AG04449 (cell line): ENCODE measurements around the gene CDYL.

Experiments used
- CTCF ChIA-PET: fragments of 350-600 bp; formaldehyde crosslinking; extraction: SDS; loops from one replicate; lab custom pipeline; 2021; ENCODE audit warnings: antibody characterized with exemption; lab: Yijun Ruan, JAX
- POLR2A ChIA-PET: fragments of 400-600, 350-600 bp; formaldehyde crosslinking; extraction: SDS; loops from one replicate; lab custom pipeline; 2020; ENCODE audit warnings: antibody characterized with exemption, inconsistent platforms; lab: Yijun Ruan, JAX
- DNase-seq: peaks from one replicate; pipeline ENCODE4 v3.0.0-alpha.2; 2010; ENCODE audit warnings: low read depth, low spot score
- H3K4me3 ChIP-seq: 2 replicates; pipeline ENCODE4 v1.5.1; 2011; ENCODE audit warnings: low read depth, mild to moderate bottlenecking, control low read depth, low read length
- TF ChIP-seq, protein P1 (sequence below): IDR thresholded peaks from one replicate; pipeline ENCODE4 v1.5.1; 2011; ENCODE audit warnings: mild to moderate bottlenecking, moderate library complexity, low read length, control low read depth, inconsistent platforms; ENCODE audit not compliant: insufficient read depth; ENCODE audit errors: missing control alignments

The CDYL gene

DNA sequence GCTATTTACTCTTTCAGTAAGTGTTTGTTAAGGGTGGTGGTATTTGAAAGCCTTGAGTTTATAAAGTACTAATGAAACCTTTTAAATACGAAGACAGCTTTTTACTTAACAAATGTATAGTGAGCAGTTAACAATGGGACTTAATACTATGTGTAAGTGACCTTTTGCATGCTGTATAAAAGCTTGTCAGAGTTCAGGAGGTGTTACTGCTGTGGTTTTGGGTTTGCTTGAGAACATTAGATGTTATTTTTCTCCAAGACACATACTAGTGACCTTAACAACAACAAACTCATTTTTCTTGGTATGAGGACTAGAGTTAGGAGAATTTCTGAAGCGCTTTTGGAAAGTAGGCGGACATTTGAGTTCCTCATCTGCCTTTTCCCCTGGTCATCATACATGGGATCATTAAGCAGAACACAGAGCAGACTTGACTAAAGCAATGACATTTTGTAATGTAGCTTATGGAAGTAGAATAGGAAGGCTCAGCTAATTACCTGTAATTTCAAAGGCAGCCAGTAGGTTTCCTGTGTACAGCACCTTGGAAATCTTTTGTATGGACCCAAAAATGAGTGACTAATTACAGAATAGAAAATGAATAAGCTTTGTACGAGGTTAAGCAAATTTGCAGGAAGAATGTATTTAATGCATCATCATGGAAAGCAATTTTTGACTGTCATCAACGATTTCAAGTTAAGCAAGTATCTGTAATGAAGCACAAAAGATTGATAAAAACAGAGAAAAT is 14.1 kb downstream of the CDYL start:
- no peak overlapping the region for H3K4me3 ChIP-seq
- CTCF ChIA-PET, result interaction anchor here (0.7 to 1.6 kb wide), 7 partner anchors 8 to 21 kb away, joined by 3 to 7 read pairs (median 3); no protein-coding TSS in a partner anchor
- DNase-seq, result no peak
- POLR2A ChIA-PET, result no interaction called here
- TF ChIP-seq, protein P1, sequence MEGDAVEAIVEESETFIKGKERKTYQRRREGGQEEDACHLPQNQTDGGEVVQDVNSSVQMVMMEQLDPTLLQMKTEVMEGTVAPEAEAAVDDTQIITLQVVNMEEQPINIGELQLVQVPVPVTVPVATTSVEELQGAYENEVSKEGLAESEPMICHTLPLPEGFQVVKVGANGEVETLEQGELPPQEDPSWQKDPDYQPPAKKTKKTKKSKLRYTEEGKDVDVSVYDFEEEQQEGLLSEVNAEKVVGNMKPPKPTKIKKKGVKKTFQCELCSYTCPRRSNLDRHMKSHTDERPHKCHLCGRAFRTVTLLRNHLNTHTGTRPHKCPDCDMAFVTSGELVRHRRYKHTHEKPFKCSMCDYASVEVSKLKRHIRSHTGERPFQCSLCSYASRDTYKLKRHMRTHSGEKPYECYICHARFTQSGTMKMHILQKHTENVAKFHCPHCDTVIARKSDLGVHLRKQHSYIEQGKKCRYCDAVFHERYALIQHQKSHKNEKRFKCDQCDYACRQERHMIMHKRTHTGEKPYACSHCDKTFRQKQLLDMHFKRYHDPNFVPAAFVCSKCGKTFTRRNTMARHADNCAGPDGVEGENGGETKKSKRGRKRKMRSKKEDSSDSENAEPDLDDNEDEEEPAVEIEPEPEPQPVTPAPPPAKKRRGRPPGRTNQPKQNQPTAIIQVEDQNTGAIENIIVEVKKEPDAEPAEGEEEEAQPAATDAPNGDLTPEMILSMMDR, result no peak

- H3K4me3 ChIP-seq, result no peak overlapping the region
- DNase-seq, result no peak
- ChIA-PET CTCF (interaction anchor here (1.8 kb wide), 1 partner anchor 14 kb away, joined by 7 read pairs; no protein-coding TSS in a partner anchor), POLR2A (no interaction called here)
- TF ChIP-seq, protein P1, result no peak
Observed at GRCh38 chr6:4794140-4794707, 18.0 kb downstream of the CDYL start.

DNA sequence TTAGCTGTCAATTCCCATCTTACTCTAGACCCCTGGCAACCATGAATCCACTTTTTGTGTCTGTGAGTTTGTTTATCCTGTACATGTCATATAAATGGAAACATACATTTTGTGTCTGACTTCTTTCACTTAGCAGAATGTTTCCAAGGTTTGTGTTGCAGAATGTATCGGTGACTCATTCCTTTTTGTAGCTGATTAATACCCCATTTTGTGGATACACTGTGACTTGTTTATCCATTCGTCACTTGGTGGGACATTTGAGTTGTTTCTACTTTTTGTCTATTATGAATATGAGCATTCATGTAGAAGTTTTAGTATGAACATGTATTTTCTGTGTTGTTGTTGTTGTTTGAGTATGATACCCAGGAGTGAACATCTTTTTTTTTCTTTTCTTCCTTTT is 21.4 kb downstream of the CDYL start:
- TF ChIP-seq, protein P1, result no peak
- POLR2A ChIA-PET, result no interaction called here
- H3K4me3 ChIP-seq, result no peak overlapping the region
- DNase-seq, result no peak
- CTCF ChIA-PET, result no interaction called here

DNA sequence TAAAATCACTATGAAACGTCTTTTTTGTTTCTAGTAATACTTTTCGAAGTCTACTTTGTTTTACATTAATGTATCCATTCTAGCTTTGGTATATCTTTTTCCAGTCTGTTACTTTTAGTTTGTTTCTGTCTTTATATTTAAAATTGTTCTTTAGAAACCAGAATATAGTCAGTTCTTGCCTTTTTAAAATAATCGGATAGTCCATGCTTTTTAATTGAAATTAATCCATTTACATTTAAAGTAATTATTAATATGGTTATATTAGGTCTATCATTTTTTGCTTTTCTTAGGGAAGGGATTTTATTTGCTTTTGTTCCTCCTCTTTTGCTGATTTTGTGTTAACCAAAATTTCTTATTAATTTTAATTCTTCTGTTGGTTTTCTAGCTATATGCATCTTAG is 23.7 kb downstream of the CDYL start:
- POLR2A ChIA-PET, result no interaction called here
- no peak for DNase-seq
- H3K4me3 ChIP-seq, result no peak overlapping the region
- CTCF ChIA-PET, result interaction anchor here (1.0 kb wide), 1 partner anchor 10 kb away, joined by 3 read pairs; no protein-coding TSS in a partner anchor
- TF ChIP-seq, protein P1, result no peak

- CTCF ChIA-PET, result interaction anchor here (1.0 kb wide), 1 partner anchor 11 kb away, joined by 3 read pairs; no protein-coding TSS in a partner anchor
Observed at GRCh38 chr6:4800662-4801061, 24.5 kb downstream of the CDYL start.

More at GRCh38 chr6:4800662-4801061, 24.5 kb downstream of the CDYL start:
- no peak overlapping the region for H3K4me3 ChIP-seq
- POLR2A ChIA-PET, result no interaction called here
- no peak for DNase-seq
- TF ChIP-seq, protein P1, result no peak
